OCI-LY1 (cell line): ENCODE measurements around the gene CRTC1.

Experiments used
- H2AFZ ChIP-seq: fragments of 200-600 bp; sonication (generic), shearing (Covaris generic); 2 replicates; pipeline ENCODE4 v1.6.0; 2014; ENCODE audit warnings: antibody characterized with exemption, mild to moderate bottlenecking, low read length
- H3F3A ChIP-seq: fragments of 200-600 bp; sonication (generic), shearing (Covaris generic); 2 replicates; pipeline ENCODE4 v1.6.0; 2014; ENCODE audit warnings: mild to moderate bottlenecking, antibody characterized with exemption, low read length, moderate library complexity; ENCODE audit not compliant: insufficient read depth
- H3K27ac ChIP-seq: fragments of 200-600 bp; sonication (generic); 2 replicates; pipeline ENCODE4 v1.5.1; 2014; ENCODE audit warnings: low read length, mixed run types, mild to moderate bottlenecking, low read depth; ENCODE audit not compliant: poor library complexity, severe bottlenecking
- H3K27me3 ChIP-seq: fragments of 200-600 bp; sonication (generic); 2 replicates; pipeline ENCODE4 v1.6.0; 2014; ENCODE audit warnings: antibody characterized with exemption, mild to moderate bottlenecking, low read length, moderate library complexity; ENCODE audit not compliant: insufficient read depth
- H3K36me3 ChIP-seq: fragments of 200-600 bp; sonication (generic); 2 replicates; pipeline ENCODE4 v1.6.1; 2014; ENCODE audit warnings: mild to moderate bottlenecking, antibody characterized with exemption, low read length, moderate library complexity, mixed read lengths; ENCODE audit not compliant: insufficient read depth
- H3K4me1 ChIP-seq: fragments of 200-600 bp; sonication (generic); 2 replicates; pipeline ENCODE4 v1.5.1; 2014; ENCODE audit warnings: mild to moderate bottlenecking, low read length, moderate library complexity; ENCODE audit not compliant: insufficient read depth, severe bottlenecking
- H3K4me2 ChIP-seq: fragments of 200-600 bp; sonication (generic), shearing (Covaris generic); 2 replicates; pipeline ENCODE4 v1.6.1; 2014; ENCODE audit warnings: low read length
- H3K4me3 ChIP-seq: fragments of 200-600 bp; sonication (generic); 2 replicates; pipeline ENCODE4 v1.5.1; 2014; ENCODE audit warnings: low read length, low read depth, mild to moderate bottlenecking, mixed read lengths; ENCODE audit not compliant: poor library complexity, severe bottlenecking
- H3K79me2 ChIP-seq: fragments of 200-600 bp; shearing (Covaris generic); 2 replicates; pipeline ENCODE4 v1.6.1; 2016; ENCODE audit warnings: mixed run types, low read length, mixed read lengths; ENCODE audit not compliant: insufficient read depth
- H3K9ac ChIP-seq: fragments of 200-600 bp; sonication (generic), shearing (Covaris generic); 2 replicates; pipeline ENCODE4 v1.6.1; 2014; ENCODE audit warnings: mild to moderate bottlenecking, low read length, mixed read lengths
- H3K9me2 ChIP-seq: fragments of 200-600 bp; sonication (generic), shearing (Covaris generic); 2 replicates; pipeline ENCODE4 v1.6.1; 2014; ENCODE audit warnings: low read depth, mild to moderate bottlenecking, low read length, mixed read lengths
- H3K9me3 ChIP-seq: fragments of 200-600 bp; shearing (Covaris generic); 2 replicates; pipeline ENCODE4 v1.6.1; 2014; ENCODE audit warnings: low read length, mixed read lengths
- H4K20me1 ChIP-seq: fragments of 200-600 bp; sonication (generic), shearing (Covaris generic); 2 replicates; pipeline ENCODE4 v1.6.0; 2016; ENCODE audit warnings: mild to moderate bottlenecking, low read length; ENCODE audit not compliant: insufficient read depth
- CTCF ChIP-seq: fragments of 200-600 bp; sonication (generic), shearing (Covaris generic); IDR thresholded peaks from 2 replicates; pipeline ENCODE4 v1.5.1; 2017; ENCODE audit warnings: mild to moderate bottlenecking, antibody characterized with exemption, low read length, moderate library complexity, mixed read lengths
- EZH2 ChIP-seq: fragments of 200-600 bp; sonication (generic), shearing (Covaris generic); IDR thresholded peaks from 2 replicates; pipeline ENCODE4 v1.8.0; 2017; ENCODE audit warnings: borderline replicate concordance, mixed run types, mild to moderate bottlenecking, antibody characterized with exemption, low read length, moderate library complexity, mixed read lengths

CRTC1 gene

GRCh38 chr19:18701250-18701608, 17.7 kb downstream of the CRTC1 start:
- Histone ChIP-seq H3K27ac (peak overlapping the region; percentile 80), H3K4me3 (peak overlapping the region; percentile 51), H3K9me3 (no peaks in the 10 kb centered on the region), H3K27me3 (no peaks in the 10 kb centered on the region), H3F3A (no peaks in the 10 kb centered on the region), H3K9me2 (no peaks in the 10 kb centered on the region), H3K4me2 (peak overlapping the region; percentile 75), H3K79me2 (no peaks in the 10 kb centered on the region), H3K4me1 (peaks cover 24% of the 10 kb centered on the region), H3K9ac (no peak overlapping the region; the same call in 1 of the 2 replicates), H2AFZ (no peak overlapping the region), H4K20me1 (no peaks in the 10 kb centered on the region), H3K36me3 (no peaks in the 10 kb centered on the region)
- TF ChIP-seq EZH2: no peak
- no peak for TF ChIP-seq CTCF

GRCh38 chr19:18704054-18704453, 20.6 kb downstream of the CRTC1 start:
- no peaks in the 10 kb centered on the region for H3K79me2 ChIP-seq
- H4K20me1 ChIP-seq: no peaks in the 10 kb centered on the region
- TF ChIP-seq EZH2: no peak
- TF ChIP-seq CTCF: no peak
- no peak overlapping the region for H3K27ac ChIP-seq
- no peaks in the 10 kb centered on the region for H3F3A ChIP-seq
- H3K4me2 ChIP-seq: no peak overlapping the region
- no peaks in the 10 kb centered on the region for H3K9me2 ChIP-seq
- H3K36me3 ChIP-seq: no peaks in the 10 kb centered on the region; the same call in 1 of the 2 replicates
- no peaks in the 10 kb centered on the region; the same call in 1 of the 2 replicates for H3K27me3 ChIP-seq
- peaks cover 24% of the 10 kb centered on the region for H3K4me1 ChIP-seq
- H3K9ac ChIP-seq: no peak overlapping the region
- peaks cover 2% of the 10 kb centered on the region; the same call in 1 of the 2 replicates for H3K9me3 ChIP-seq
- no peak overlapping the region for H3K4me3 ChIP-seq
- no peak overlapping the region for H2AFZ ChIP-seq

GRCh38 chr19:18704971-18705370, 21.5 kb downstream of the CRTC1 start:
- peaks cover 2% of the 10 kb centered on the region; the same call in 1 of the 2 replicates for H3K9me3 ChIP-seq
- no peak overlapping the region for H3K4me2 ChIP-seq
- no peaks in the 10 kb centered on the region; the same call in 1 of the 2 replicates for H3K27me3 ChIP-seq
- no peaks in the 10 kb centered on the region for H4K20me1 ChIP-seq
- H3K9me2 ChIP-seq: no peaks in the 10 kb centered on the region
- H3K79me2 ChIP-seq: no peaks in the 10 kb centered on the region
- no peak overlapping the region for H3K4me3 ChIP-seq
- no peak overlapping the region for H3K9ac ChIP-seq
- no peaks in the 10 kb centered on the region for H3F3A ChIP-seq
- peaks cover 17% of the 10 kb centered on the region for H3K4me1 ChIP-seq
- no peak overlapping the region for H3K27ac ChIP-seq
- no peak overlapping the region for H2AFZ ChIP-seq
- TF ChIP-seq CTCF (no peak), EZH2 (no peak)
- no peaks in the 10 kb centered on the region; the same call in 1 of the 2 replicates for H3K36me3 ChIP-seq
